Panc1 (cell line): ENCODE measurements around the gene SMCO1. TPM values are rescaled to one million over a fixed set of nuclear protein-coding genes. Genes with fewer than 3 reads are reported as not detected.

Experiments
- ATAC-seq: fragments of 200-7000 bp; cut with Tn5 transposase; 2 replicates; pipeline ENCODE4 v1.9.1; 2020; ENCODE audit warnings: mild to moderate bottlenecking, moderate library complexity
- BruUV-seq: library from RNA; stranded (reverse); fragments of 400-500 nt; replicated peaks from 2 replicates; lab custom pipeline; 2021; lab: Mats Ljungman, UMichigan
- CTCF ChIA-PET: fragments of 300-600 bp; sonication (Branson Sonifier 250); formaldehyde crosslinking; loops from one replicate; lab custom pipeline; 2022; ENCODE audit warnings: antibody characterized with exemption; lab: Charles Lee
- POLR2A ChIA-PET: fragments of 300-600 bp; sonication (Branson Sonifier 250); formaldehyde crosslinking; loops from one replicate; lab custom pipeline; 2022; ENCODE audit warnings: antibody characterized with exemption; lab: Charles Lee
- DNase-seq: peaks from one replicate; pipeline ENCODE4 v3.0.0-alpha.2; 2010; ENCODE audit warnings: low read depth, low spot score
- H3K27ac ChIP-seq: 2 replicates; pipeline ENCODE4 v1.5.1; 2011; ENCODE audit warnings: mild to moderate bottlenecking, low read length, inconsistent platforms
- H3K27me3 ChIP-seq: fragments of 200-500 bp; sonication (Bioruptor generic); 2 replicates; pipeline ENCODE4 v1.6.0; 2014; ENCODE audit warnings: low read length, inconsistent platforms; ENCODE audit not compliant: control insufficient read depth, insufficient read depth
- H3K36me3 ChIP-seq: fragments of 200-500 bp; sonication (Bioruptor generic); 2 replicates; pipeline ENCODE4 v1.5.1; 2014; ENCODE audit warnings: inconsistent platforms, mild to moderate bottlenecking, low read length, moderate library complexity; ENCODE audit not compliant: control insufficient read depth, insufficient read depth
- H3K4me1 ChIP-seq: 2 replicates; pipeline ENCODE4 v1.5.1; 2011; ENCODE audit warnings: inconsistent platforms, mild to moderate bottlenecking, low read length, moderate library complexity; ENCODE audit not compliant: control insufficient read depth, insufficient read depth
- H3K4me3 ChIP-seq, 2 experiments: 2 replicates each; pipeline ENCODE4 v1.5.1; 2011 to 2012; ENCODE audit warnings: low read depth in 2 of 2, low read length in 2 of 2, mild to moderate bottlenecking in 2 of 2, inconsistent platforms in 1 of 2, moderate library complexity in 1 of 2
- H3K9me3 ChIP-seq: fragments of 200-500 bp; sonication (Bioruptor generic); 2 replicates; pipeline ENCODE4 v1.5.1; 2014; ENCODE audit warnings: low read depth, mild to moderate bottlenecking, inconsistent platforms, low read length, moderate library complexity; ENCODE audit not compliant: control insufficient read depth, insufficient read depth
- in situ Hi-C: cut with HindIII; loops from 2 replicates; pipeline ENCODE4 v1.10.0; 2016; ENCODE audit warnings: low sequenced_read_pairs, low pct_unique_long_range_greater_than_20kb
- intact Hi-C: fragments of 100-400 bp; cut with micrococcal nuclease; formaldehyde crosslinking; loops from one replicate; pipeline ENCODE4 v1.10.0; 2022; ENCODE audit not compliant: unreplicated experiment
- total RNA-seq: library from RNA; stranded (reverse); gene quantifications from one replicate; pipeline ENCODE4 v1.2.1, GENCODE V29; 2021; ENCODE audit not compliant: unreplicated experiment
- TF ChIP-seq, protein P1 (sequence below): fragments of 450-650 bp; IDR thresholded peaks from 2 replicates; pipeline ENCODE4 v1.5.1; 2017; ENCODE audit warnings: mild to moderate bottlenecking
- TF ChIP-seq, protein P2 (sequence below), 2 experiments: IDR thresholded peaks; 2 replicates each; pipeline ENCODE4 v1.6.1; 2011 to 2012; ENCODE audit warnings: low read depth in 2 of 2, control low read depth in 1 of 2, low read length in 1 of 2, mild to moderate bottlenecking in 1 of 2, moderate library complexity in 1 of 2; ENCODE audit not compliant: insufficient read depth in 1 of 2

The SMCO1 gene
- total RNA-seq, 1 experiment from 2014 or later = not detected

DNA sequence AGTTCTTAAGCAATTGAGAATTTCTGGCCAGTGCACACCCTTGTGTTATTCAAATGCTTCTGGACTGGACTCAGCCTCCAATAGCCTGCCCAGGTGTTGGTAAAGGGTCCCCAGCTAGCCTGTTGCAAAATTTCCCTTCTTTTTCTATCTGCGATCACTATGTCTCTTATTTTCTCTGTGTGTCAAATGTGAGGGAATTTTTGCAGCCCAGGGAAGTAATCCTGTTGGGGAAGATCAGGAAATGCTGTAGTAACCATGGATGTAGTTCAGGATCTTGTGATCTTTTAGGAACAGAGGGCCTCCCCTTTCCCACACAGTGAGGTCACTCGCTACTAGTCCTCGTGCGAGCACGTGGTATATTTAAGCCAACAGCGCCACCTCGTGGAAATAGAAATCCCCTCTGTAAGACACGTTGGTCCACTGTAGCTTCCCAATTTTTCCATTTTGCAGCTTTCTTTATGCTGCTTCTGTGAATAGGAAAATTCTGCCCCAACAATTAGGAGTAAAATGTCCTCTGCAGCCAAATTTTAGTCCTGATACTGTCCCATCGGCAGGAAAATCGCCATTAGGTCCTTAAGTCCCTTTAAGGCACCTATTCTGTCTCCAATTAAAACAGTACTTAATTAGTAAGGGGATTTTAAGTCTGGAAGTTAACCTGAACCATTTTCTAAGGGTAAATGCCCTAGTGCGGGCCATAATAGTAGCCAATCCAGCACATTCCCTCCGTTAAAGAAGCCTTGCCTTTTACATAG is 4.0 kb upstream of the SMCO1 start:
- CTCF ChIA-PET = interaction anchor here (0.6 to 1.6 kb wide), 7 partner anchors 9 to 493 kb away, joined by 3 to 7 read pairs (median 4); no protein-coding TSS in a partner anchor
- no peaks in the 10 kb centered on the region for H3K36me3 ChIP-seq
- ATAC-seq = peak; percentile 95
- in situ Hi-C loops (no loop called here), intact Hi-C loops (loop anchor here (1.0 kb wide), 1 partner anchor 266 kb away; no protein-coding TSS in a partner anchor)
- H3K4me3 ChIP-seq = no peak overlapping the region
- H3K27ac ChIP-seq = no peak overlapping the region
- no peak for DNase-seq
- H3K4me1 ChIP-seq = no peaks in the 10 kb centered on the region
- POLR2A ChIA-PET = no interaction called here
- H3K9me3 ChIP-seq = no peaks in the 10 kb centered on the region
- BruUV-seq = no TSS peak
- H3K27me3 ChIP-seq = no peaks in the 10 kb centered on the region
- TF ChIP-seq, protein P1, sequence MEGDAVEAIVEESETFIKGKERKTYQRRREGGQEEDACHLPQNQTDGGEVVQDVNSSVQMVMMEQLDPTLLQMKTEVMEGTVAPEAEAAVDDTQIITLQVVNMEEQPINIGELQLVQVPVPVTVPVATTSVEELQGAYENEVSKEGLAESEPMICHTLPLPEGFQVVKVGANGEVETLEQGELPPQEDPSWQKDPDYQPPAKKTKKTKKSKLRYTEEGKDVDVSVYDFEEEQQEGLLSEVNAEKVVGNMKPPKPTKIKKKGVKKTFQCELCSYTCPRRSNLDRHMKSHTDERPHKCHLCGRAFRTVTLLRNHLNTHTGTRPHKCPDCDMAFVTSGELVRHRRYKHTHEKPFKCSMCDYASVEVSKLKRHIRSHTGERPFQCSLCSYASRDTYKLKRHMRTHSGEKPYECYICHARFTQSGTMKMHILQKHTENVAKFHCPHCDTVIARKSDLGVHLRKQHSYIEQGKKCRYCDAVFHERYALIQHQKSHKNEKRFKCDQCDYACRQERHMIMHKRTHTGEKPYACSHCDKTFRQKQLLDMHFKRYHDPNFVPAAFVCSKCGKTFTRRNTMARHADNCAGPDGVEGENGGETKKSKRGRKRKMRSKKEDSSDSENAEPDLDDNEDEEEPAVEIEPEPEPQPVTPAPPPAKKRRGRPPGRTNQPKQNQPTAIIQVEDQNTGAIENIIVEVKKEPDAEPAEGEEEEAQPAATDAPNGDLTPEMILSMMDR = peak; percentile 87
- TF ChIP-seq, protein P2, sequence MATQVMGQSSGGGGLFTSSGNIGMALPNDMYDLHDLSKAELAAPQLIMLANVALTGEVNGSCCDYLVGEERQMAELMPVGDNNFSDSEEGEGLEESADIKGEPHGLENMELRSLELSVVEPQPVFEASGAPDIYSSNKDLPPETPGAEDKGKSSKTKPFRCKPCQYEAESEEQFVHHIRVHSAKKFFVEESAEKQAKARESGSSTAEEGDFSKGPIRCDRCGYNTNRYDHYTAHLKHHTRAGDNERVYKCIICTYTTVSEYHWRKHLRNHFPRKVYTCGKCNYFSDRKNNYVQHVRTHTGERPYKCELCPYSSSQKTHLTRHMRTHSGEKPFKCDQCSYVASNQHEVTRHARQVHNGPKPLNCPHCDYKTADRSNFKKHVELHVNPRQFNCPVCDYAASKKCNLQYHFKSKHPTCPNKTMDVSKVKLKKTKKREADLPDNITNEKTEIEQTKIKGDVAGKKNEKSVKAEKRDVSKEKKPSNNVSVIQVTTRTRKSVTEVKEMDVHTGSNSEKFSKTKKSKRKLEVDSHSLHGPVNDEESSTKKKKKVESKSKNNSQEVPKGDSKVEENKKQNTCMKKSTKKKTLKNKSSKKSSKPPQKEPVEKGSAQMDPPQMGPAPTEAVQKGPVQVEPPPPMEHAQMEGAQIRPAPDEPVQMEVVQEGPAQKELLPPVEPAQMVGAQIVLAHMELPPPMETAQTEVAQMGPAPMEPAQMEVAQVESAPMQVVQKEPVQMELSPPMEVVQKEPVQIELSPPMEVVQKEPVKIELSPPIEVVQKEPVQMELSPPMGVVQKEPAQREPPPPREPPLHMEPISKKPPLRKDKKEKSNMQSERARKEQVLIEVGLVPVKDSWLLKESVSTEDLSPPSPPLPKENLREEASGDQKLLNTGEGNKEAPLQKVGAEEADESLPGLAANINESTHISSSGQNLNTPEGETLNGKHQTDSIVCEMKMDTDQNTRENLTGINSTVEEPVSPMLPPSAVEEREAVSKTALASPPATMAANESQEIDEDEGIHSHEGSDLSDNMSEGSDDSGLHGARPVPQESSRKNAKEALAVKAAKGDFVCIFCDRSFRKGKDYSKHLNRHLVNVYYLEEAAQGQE (IDR thresholded peaks at IDR 0.05; ENCODE audit: insufficient read depth in 1 of 2, low read depth in 2 of 2, low read length in 1 of 2) = no peak

DNA sequence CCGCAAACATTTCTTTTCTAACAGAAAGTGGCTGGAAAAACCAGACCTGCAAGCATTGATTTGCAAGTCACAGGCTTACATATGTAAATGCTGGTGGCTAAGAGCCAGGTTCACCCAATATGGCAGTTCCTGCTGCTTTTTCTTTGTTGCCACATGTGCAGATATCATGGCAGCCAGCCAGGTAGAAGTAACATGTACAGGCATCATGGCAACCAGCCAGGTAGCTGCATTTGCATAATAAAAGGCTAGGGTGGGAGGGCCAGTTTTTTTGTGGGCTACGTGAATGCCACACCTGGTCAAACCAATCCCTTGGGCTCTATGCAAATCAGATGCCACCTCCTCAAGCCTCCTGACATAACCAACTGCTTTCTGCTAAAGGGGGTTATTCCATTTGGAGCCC is 2.8 kb upstream of the SMCO1 start:
- TF ChIP-seq, protein P2 (IDR thresholded peaks at IDR 0.05; ENCODE audit: insufficient read depth in 1 of 2, low read depth in 2 of 2, low read length in 1 of 2) = no peak
- ATAC-seq (no peak), DNase-seq (no peak)
- no peak overlapping the region for H3K4me3 ChIP-seq
- no peak overlapping the region for H3K27ac ChIP-seq
- intact Hi-C loops (no loop called here), in situ Hi-C loops (no loop called here)
- no TSS peak for BruUV-seq
- H3K9me3 ChIP-seq = no peaks in the 10 kb centered on the region
- no peaks in the 10 kb centered on the region for H3K27me3 ChIP-seq
- no peaks in the 10 kb centered on the region for H3K4me1 ChIP-seq
- ChIA-PET CTCF (interaction anchor here (0.6 to 0.7 kb wide), 2 partner anchors 16 to 423 kb away, joined by 3 to 17 read pairs; no protein-coding TSS in a partner anchor), POLR2A (no interaction called here)
- no peaks in the 10 kb centered on the region for H3K36me3 ChIP-seq
